22Rv1 (cell line): ENCODE measurements around the gene TOR1B.
"Not testable (repeated sequence)": the region's sequence is repeated elsewhere in the genome, so short reads cannot be mapped to it uniquely, and the experiment has no call there.

Experiments used
- H3K27ac ChIP-seq: fragments of 450-650 bp; 2 replicates; pipeline ENCODE4 v1.5.1; 2017
- ZFX ChIP-seq: fragments of 450-650 bp; IDR thresholded peaks from 2 replicates; pipeline ENCODE4 v1.6.1; 2017; ENCODE audit warnings: antibody characterized with exemption, borderline replicate concordance
- TF ChIP-seq, protein P1 (sequence below): fragments of 450-650 bp; IDR thresholded peaks from 2 replicates; pipeline ENCODE4 v1.5.1; 2017; ENCODE audit warnings: mild to moderate bottlenecking

Gene TOR1B

DNA sequence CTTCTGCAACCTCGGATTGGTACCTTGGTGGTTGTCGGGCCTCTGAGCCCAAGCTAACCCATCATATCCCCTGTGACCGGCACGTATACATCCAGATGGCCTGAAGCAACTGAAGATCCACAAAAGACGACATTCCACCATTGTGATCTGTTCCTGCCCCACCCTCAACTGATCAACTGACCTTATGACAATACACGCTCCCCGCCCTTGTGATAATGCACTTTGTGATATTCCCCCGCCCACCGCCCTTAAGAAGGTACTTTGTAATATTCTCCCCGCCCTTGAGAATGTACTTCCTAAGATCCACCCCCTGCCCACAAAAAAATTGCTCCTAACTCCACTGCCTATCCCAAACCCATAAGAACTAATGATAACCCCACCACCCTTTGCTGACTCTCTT, 16.5 kb upstream of the TOR1B start:
- no peak for TF ChIP-seq ZFX
- TF ChIP-seq, protein P1, sequence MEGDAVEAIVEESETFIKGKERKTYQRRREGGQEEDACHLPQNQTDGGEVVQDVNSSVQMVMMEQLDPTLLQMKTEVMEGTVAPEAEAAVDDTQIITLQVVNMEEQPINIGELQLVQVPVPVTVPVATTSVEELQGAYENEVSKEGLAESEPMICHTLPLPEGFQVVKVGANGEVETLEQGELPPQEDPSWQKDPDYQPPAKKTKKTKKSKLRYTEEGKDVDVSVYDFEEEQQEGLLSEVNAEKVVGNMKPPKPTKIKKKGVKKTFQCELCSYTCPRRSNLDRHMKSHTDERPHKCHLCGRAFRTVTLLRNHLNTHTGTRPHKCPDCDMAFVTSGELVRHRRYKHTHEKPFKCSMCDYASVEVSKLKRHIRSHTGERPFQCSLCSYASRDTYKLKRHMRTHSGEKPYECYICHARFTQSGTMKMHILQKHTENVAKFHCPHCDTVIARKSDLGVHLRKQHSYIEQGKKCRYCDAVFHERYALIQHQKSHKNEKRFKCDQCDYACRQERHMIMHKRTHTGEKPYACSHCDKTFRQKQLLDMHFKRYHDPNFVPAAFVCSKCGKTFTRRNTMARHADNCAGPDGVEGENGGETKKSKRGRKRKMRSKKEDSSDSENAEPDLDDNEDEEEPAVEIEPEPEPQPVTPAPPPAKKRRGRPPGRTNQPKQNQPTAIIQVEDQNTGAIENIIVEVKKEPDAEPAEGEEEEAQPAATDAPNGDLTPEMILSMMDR = no peak

DNA sequence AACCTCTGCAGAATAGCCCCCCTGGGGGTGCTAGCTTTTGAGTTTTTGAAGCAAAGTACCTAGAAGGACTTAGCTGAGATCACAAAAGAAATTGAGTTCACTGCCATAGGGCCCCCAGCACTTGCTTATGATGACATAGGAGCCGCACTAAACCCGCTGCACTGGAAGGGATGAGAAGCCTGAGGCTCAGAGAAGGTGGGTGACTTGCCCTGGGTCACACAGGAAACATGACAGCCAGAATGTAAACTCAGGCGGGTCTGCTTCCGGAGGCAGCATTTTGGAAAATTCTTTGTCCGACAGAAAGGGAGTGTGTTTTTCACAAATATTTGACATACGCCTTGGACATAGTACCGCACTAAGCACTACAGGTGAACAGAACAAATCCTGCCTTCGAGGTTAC, 8.4 kb upstream of the TOR1B start:
- no peak overlapping the region for H3K27ac ChIP-seq
- TF ChIP-seq, protein P1 = no peak
- no peak for TF ChIP-seq ZFX

More for the DNA sequence above, 16.5 kb upstream of the TOR1B start:
- no peak overlapping the region for H3K27ac ChIP-seq

GRCh38 chr9:129796029-129796428, 7.0 kb upstream of the TOR1B start:
- not testable (repeated sequence) for H3K27ac ChIP-seq

DNA sequence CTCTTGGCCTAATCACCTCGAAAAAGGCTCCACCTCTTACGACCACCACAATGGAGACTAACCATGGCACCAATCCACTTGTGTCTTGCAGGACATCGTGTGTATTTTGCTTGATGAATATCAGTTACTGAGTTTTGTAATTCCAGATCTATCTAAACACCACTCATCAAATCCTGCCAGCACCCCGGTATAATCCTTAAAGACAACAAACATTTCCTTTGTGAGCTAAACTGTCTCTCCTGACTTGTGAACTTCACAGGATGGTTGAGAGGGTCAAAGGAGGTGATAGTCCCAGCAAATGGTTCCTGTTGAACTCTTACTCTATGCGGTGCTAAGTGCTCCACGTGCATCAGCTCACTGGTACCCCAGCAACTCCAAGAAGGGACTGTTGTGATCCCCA, 4.0 kb upstream of the TOR1B start:
- TF ChIP-seq, protein P1 = no peak
- TF ChIP-seq ZFX = no peak
- H3K27ac ChIP-seq = no peak overlapping the region

DNA sequence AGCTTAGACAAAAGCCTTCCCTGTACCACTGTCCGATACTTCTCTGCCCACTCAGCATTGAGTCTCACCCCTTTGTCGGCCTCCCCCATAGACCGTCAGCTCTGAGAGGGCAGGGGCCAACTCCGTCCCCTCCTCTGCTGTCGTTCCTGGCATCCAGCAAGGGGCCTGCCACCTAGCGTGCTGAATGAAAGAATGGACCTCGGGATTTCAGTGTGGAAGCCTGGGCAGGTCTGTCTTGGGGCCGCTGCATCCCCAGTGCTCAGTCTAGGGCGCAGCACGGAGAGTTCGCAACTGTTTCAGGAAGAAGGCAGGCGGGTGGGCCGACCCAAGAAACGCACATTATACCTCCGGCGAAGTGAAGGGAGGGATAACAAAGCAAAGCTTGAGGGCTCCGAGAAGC, 1.5 kb upstream of the TOR1B start:
- no peak overlapping the region for H3K27ac ChIP-seq

DNA sequence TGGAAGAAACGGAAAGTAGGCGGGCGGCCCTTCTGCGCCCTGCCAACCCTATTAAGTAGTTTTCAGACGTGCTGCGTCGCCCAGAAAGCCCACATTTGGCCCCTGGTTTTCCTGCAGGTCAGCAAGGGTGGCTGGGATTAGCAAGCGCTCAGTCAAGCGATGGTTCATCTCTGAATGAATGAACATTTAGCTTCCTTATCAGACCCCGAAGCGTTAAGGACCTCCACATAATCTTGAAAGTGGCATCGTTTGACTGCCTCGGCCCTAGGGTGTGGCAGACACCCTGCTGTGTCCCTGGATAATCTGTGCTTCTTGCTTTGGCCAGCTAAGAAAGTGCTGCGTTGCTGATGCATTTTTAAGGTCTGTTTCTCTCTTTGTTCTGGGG, 684 bp downstream of the TOR1B start:
- peak overlapping the region; percentile 63 for H3K27ac ChIP-seq
- TF ChIP-seq ZFX = no peak
- TF ChIP-seq, protein P1 = no peak

More for the DNA sequence above, 1.5 kb upstream of the TOR1B start:
- TF ChIP-seq ZFX = no peak
- TF ChIP-seq, protein P1 = no peak

- peak overlapping the region; percentile 1; the same call in 1 of the 2 replicates for H3K27ac ChIP-seq
- TF ChIP-seq, protein P1 = no peak
- no peak for TF ChIP-seq ZFX
Measured at GRCh38 chr9:129806061-129806460, 3.1 kb downstream of the TOR1B start.

GRCh38 chr9:129809346-129809745, 6.4 kb downstream of the TOR1B start:
- peak overlapping the region; percentile 95 for H3K27ac ChIP-seq
- no peak for TF ChIP-seq ZFX
- TF ChIP-seq, protein P1 = no peak
